Endothelial cell of umbilical vein (primary cell): ENCODE data around the gene HSD17B7. TPM values are rescaled to one million over a fixed set of nuclear protein-coding genes. Genes with fewer than 3 reads are reported as not detected.
"Not testable (repeated sequence)": the region's sequence is repeated elsewhere in the genome, so short reads cannot be mapped to it uniquely, and the experiment has no call there.

Source experiments
- Bru-seq: library from RNA; stranded (reverse); fragments of 400-500 nt; gene quantifications from one replicate; lab custom pipeline; 2021; lab: Mats Ljungman, UMichigan
- BruChase-seq, 2 experiments: library from RNA; stranded (reverse); fragments of 400-500 nt; gene quantifications; one replicate each; lab custom pipeline; 2021; lab: Mats Ljungman, UMichigan
- BruUV-seq: library from RNA; stranded (reverse); fragments of 400-500 nt; replicated peaks from 2 replicates; lab custom pipeline; 2021; lab: Mats Ljungman, UMichigan
- CTCF ChIA-PET: fragments of 300-600, 350-600 bp; sonication (Branson Sonifier 250); formaldehyde crosslinking; loops from one replicate; lab custom pipeline; 2021; ENCODE audit warnings: antibody characterized with exemption, inconsistent platforms; lab: Charles Lee
- POLR2A ChIA-PET: fragments of 300-600, 350-600 bp; sonication (Branson Sonifier 250); formaldehyde crosslinking; loops from one replicate; lab custom pipeline; 2021; ENCODE audit warnings: antibody characterized with exemption, inconsistent platforms; lab: Charles Lee
- DNase-seq: peaks from one replicate; pipeline ENCODE4 v3.0.0-alpha.2; 2011; ENCODE audit warnings: low read depth, low spot score
- FAIRE-seq: peaks from 2 replicates; lab custom pipeline; 2011; peaks lifted over from hg19 to GRCh38; lab: Jason Lieb, UNC
- H2AFZ ChIP-seq: 2 replicates; pipeline ENCODE4 v1.6.0; 2012; ENCODE audit warnings: low read depth, low read length, control low read depth, inconsistent platforms
- H3K27ac ChIP-seq: 2 replicates; pipeline ENCODE4 v1.5.1; 2011; ENCODE audit warnings: low read depth, mild to moderate bottlenecking, control low read depth, low read length, moderate library complexity; ENCODE audit not compliant: insufficient read depth
- H3K27me3 ChIP-seq, 2 experiments: 2 replicates each; pipeline versions ENCODE4 v1.6.0 to v1.6.1; 2011; ENCODE audit warnings: low read length in 2 of 2, mixed read lengths in 1 of 2; ENCODE audit not compliant: control insufficient read depth in 2 of 2, insufficient read depth in 2 of 2
- H3K36me3 ChIP-seq, 2 experiments: 2 replicates in 1 of 2; 3 replicates in 1 of 2; pipeline ENCODE4 v1.5.1; 2011; ENCODE audit warnings: low read length in 2 of 2, mild to moderate bottlenecking in 1 of 2, moderate library complexity in 1 of 2; ENCODE audit not compliant: control insufficient read depth in 2 of 2, insufficient read depth in 2 of 2; ENCODE audit errors: extremely low read depth in 1 of 2
- H3K4me1 ChIP-seq: 3 replicates; pipeline ENCODE4 v1.5.1; 2011; ENCODE audit warnings: mild to moderate bottlenecking, low read length; ENCODE audit not compliant: control insufficient read depth, insufficient read depth; ENCODE audit errors: extremely low read depth
- H3K4me2 ChIP-seq: 2 replicates; pipeline ENCODE4 v1.6.1; 2011; ENCODE audit warnings: low read length, control low read depth, mixed read lengths; ENCODE audit not compliant: insufficient read depth
- H3K4me3 ChIP-seq, 3 experiments: fragments of 200-600 bp in 1 of 3; sonication (generic), shearing (Covaris generic) in 1 of 3; replicated peaks in 1 of 3; 2 replicates each; pipeline ENCODE4 v1.5.1; 2011 to 2016; ENCODE audit warnings: control low read depth in 3 of 3, low read length in 3 of 3, mild to moderate bottlenecking in 2 of 3, inconsistent platforms in 1 of 3, low read depth in 1 of 3, moderate library complexity in 1 of 3; ENCODE audit not compliant: insufficient read depth in 1 of 3
- H3K79me2 ChIP-seq: 2 replicates; pipeline ENCODE4 v1.6.0; 2012; ENCODE audit warnings: low read length, inconsistent platforms; ENCODE audit not compliant: control insufficient read depth, insufficient read depth
- H3K9ac ChIP-seq: replicated peaks from 2 replicates; pipeline ENCODE3; 2011; ENCODE audit warnings: low read length, control low read depth; ENCODE audit not compliant: insufficient read depth; ENCODE audit errors: extremely low read depth
- H3K9me1 ChIP-seq: replicated peaks from 3 replicates; pipeline ENCODE4 v1.6.0; 2011; ENCODE audit warnings: mild to moderate bottlenecking, low read length; ENCODE audit not compliant: control insufficient read depth, insufficient read depth; ENCODE audit errors: extremely low read depth
- H3K9me3 ChIP-seq: replicated peaks from 2 replicates; pipeline ENCODE4 v1.5.1; 2012; ENCODE audit warnings: low read length, inconsistent platforms; ENCODE audit not compliant: control insufficient read depth, insufficient read depth
- H4K20me1 ChIP-seq: replicated peaks from 2 replicates; pipeline ENCODE3; 2011; ENCODE audit warnings: mild to moderate bottlenecking, low read length; ENCODE audit not compliant: control insufficient read depth, insufficient read depth; ENCODE audit errors: extremely low read depth
- CTCF ChIP-seq, 2 donors: IDR thresholded peaks; 1 replicate in 1 of 2; 2 replicates in 1 of 2; pipeline ENCODE4 v1.5.1; 2011; ENCODE audit warnings: low read length in 2 of 2, mild to moderate bottlenecking in 2 of 2, moderate library complexity in 2 of 2, control low read depth in 1 of 2, inconsistent platforms in 1 of 2, low read depth in 1 of 2; ENCODE audit not compliant: insufficient read depth in 1 of 2; ENCODE audit errors: extremely low read depth in 1 of 2
- EZH2 ChIP-seq: IDR thresholded peaks from 2 replicates; pipeline ENCODE4 v1.6.1; 2012; ENCODE audit warnings: borderline replicate concordance, low read depth, mild to moderate bottlenecking, moderate library complexity, low read length, inconsistent platforms; ENCODE audit not compliant: severe bottlenecking
- GATA2 ChIP-seq: IDR thresholded peaks from 2 replicates; pipeline ENCODE4 v1.7.0; 2011; ENCODE audit warnings: low read depth, mild to moderate bottlenecking, moderate library complexity, mixed read lengths, low read length; ENCODE audit not compliant: insufficient read length, insufficient read depth
- JUN ChIP-seq: IDR thresholded peaks from 2 replicates; pipeline ENCODE4 v1.6.1; 2011; ENCODE audit warnings: borderline replicate concordance, low read depth; ENCODE audit not compliant: insufficient read length, insufficient read depth
- MYC ChIP-seq: IDR thresholded peaks from one replicate; pipeline ENCODE4 v1.6.1; 2011; ENCODE audit warnings: mild to moderate bottlenecking, low read depth, low read length
- POLR2A ChIP-seq: IDR thresholded peaks from 2 replicates; pipeline ENCODE4 v1.6.1; 2012; ENCODE audit warnings: low read depth, mild to moderate bottlenecking, control low read depth, low read length
- POLR2AphosphoS5 ChIP-seq: IDR thresholded peaks from 2 replicates; pipeline ENCODE4 v1.6.1; 2012; ENCODE audit warnings: low read depth, mild to moderate bottlenecking, control low read depth, low read length, moderate library complexity; ENCODE audit not compliant: insufficient read depth
- dilution Hi-C: fragments of 300-500 bp; cut with MboI; formaldehyde crosslinking; loops from one replicate; pipeline ENCODE4 v1.15.0; 2019; ENCODE audit warnings: low sequenced_read_pairs; ENCODE audit not compliant: extremely low pct_ligation_motif_present
- intact Hi-C: fragments of 100-400 bp; cut with micrococcal nuclease; formaldehyde crosslinking; loops from one replicate; pipeline ENCODE4 v1.10.0; 2022
- long read RNA-seq: library from polyadenylated mRNA; stranded (forward); transcript quantifications from one replicate; pipeline ENCODE4 v2.0.0, GENCODE V29; 2021
- polyA minus RNA-seq, 3 experiments: library from RNA; depleted of rRNA, polyadenylated mRNA; stranded (reverse); fragments of >200 nt; gene quantifications; 1 replicate in 1 of 3; 2 replicates in 2 of 3; pipeline ENCODE4 v1.2.3, GENCODE V29; 2011
- polyA plus RNA-seq, 4 experiments: library from polyadenylated mRNA; depleted of rRNA in 3 of 4; stranded (reverse) in 3 of 4; unstranded in 1 of 4; fragments of >200 nt; gene quantifications; 2 replicates each; pipeline versions ENCODE4 v1.2.1 to v1.2.3, GENCODE V29; 2011 to 2012; ENCODE audit warnings: missing spikeins in 1 of 4
- total RNA-seq: library from RNA; stranded (reverse); gene quantifications from 2 replicates; pipeline ENCODE4 v1.2.3, GENCODE V29; 2021

HSD17B7 gene
- 25.6 and 26.6 TPM in 2 replicates for total RNA-seq
- polyA plus RNA-seq = 15.9 and 17.7 TPM in 2 replicates
- 17.4 and 19.0 TPM in 2 replicates for polyA plus RNA-seq (2011; cell fraction: cytosol; rRNA removed)
- 26.8 and 32.6 TPM in 2 replicates for polyA plus RNA-seq (2011; cell fraction: nucleus; rRNA removed)
- 10.1 and 14.8 TPM in 2 replicates for polyA plus RNA-seq (2012)
- polyA minus RNA-seq = 30.6 and 40.0 TPM in 2 replicates
- polyA minus RNA-seq (2011; cell fraction: cytosol; rRNA and poly(A)+ RNA removed) = 9.0 TPM
- 21.5 and 32.9 TPM in 2 replicates for polyA minus RNA-seq (2011; cell fraction: nucleus; rRNA and poly(A)+ RNA removed)
- Bru-seq, nascent RNA = percentile 78 among the genes with signal in this experiment
- percentile 49 among the genes with signal in this experiment for BruChase-seq, experiment 1, labeled RNA remaining after a 6-hour chase
- percentile 55 among the genes with signal in this experiment for BruChase-seq, experiment 2, labeled RNA remaining after a 2-hour chase
- long read RNA-seq, transcript HSD17B7-201 (9 exons, 1,190 nt) = major isoform, 66 of 77 reads
- long read RNA-seq, partial matches to known transcripts = 5 of 77 reads
- long read RNA-seq, other reads (novel, unspliced or antisense) = 5 of 77 reads

GRCh38 chr1:162790303-162790984 lies at the start of gene HSD17B7:
Gene HSD17B7 (plus strand): TSS chr1:162790702. CDS start chr1:162790801, 99 bp downstream.
- H3K4me2 ChIP-seq = peak within 1 kb of the TSS; percentile 67
- H3K27ac ChIP-seq = peak within 1 kb of the TSS; percentile 70
- FAIRE-seq (peak; percentile 98), DNase-seq (peak; percentile 70)
- H3K9ac ChIP-seq, H3K4me1 ChIP-seq, dilution Hi-C loops, BruUV-seq, H3K9me3 ChIP-seq, H3K27me3 ChIP-seq, H3K9me1 ChIP-seq, intact Hi-C loops, H4K20me1 ChIP-seq, H3K79me2 ChIP-seq, POLR2A ChIA-PET, H3K36me3 ChIP-seq, CTCF ChIA-PET: not testable (repeated sequence)
- H3K4me3 ChIP-seq = peak within 1 kb of the TSS; percentile 29 to 65 (median 47)
- peak within 1 kb of the TSS; percentile 92 for H2AFZ ChIP-seq

- ChIA-PET POLR2A (no interaction called here), CTCF (no interaction called here)
- Histone ChIP-seq H3K27ac (no peak overlapping the region), H3K36me3 (no peaks in the 10 kb centered on the region), H4K20me1 (no peaks in the 10 kb centered on the region), H3K9me1 (no peaks in the 10 kb centered on the region), H3K27me3 (no peaks in the 10 kb centered on the region), H3K4me1 (no peaks in the 10 kb centered on the region), H3K9me3 (no peaks in the 10 kb centered on the region), H3K79me2 (no peaks in the 10 kb centered on the region), H2AFZ (no peak overlapping the region), H3K4me3 (no peak overlapping the region), H3K4me2 (no peak overlapping the region), H3K9ac (no peak overlapping the region)
- dilution Hi-C loops (no loop called here), intact Hi-C loops (no loop called here)
- no peak for TF ChIP-seq MYC
- TF ChIP-seq JUN = no peak
- no peak for TF ChIP-seq GATA2
- TF ChIP-seq POLR2A = no peak
- TF ChIP-seq CTCF (IDR thresholded peaks at IDR 0.05; ENCODE audit: extremely low read depth in 1 of 2, insufficient read depth in 1 of 2, low read depth in 1 of 2, low read length in 2 of 2) = no peak
- no peak for TF ChIP-seq EZH2
- no peak for TF ChIP-seq POLR2AphosphoS5
- no TSS peak for BruUV-seq
- no peak for FAIRE-seq
- DNase-seq = no peak
Measured at GRCh38 chr1:162740755-162741154, 49.7 kb upstream of the HSD17B7 start.
